Measurements from ENCODE around the gene FILIP1L.

DNA sequence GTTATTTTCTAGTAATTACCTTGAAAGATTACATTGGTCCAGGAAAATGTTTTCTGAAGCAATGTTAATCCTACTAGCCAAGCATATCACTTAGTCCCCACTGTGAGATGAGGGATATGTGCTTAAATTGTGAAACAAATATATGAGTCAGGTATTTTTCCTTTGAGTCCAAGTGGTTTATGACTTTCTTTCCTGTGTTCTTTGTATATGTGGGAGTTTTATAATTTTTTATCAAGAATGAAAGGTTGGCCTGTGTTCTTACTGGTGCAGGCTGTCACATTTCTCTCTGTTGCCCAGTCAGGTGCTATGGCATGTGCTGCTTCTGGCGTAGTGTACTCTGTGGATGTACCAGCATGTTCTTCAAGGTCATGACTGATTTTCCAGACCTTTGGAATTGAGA is 149.2 kb downstream of the FILIP1L start:
- TF ChIP-seq GATA2 (IDR thresholded peaks at IDR 0.05; ENCODE audit: low read depth, low read length) (no peak), GATA3 (IDR thresholded peaks at IDR 0.05; ENCODE audit: low read depth, low read length) (no peak)

Data from SH-SY5Y (cell line).